Nephron progenitor cell (in vitro differentiated cells): Measurements from ENCODE around the gene KCNQ1.

Experiments
- DNase-seq: peaks from one replicate; pipeline ENCODE4 v3.0.0; 2021
- H3K27ac Mint-ChIP-seq: 2 replicates; pipeline ENCODE4 v1.8.0; 2021; ENCODE audit warnings: mild to moderate bottlenecking, moderate library complexity, mixed read lengths
- H3K27me3 Mint-ChIP-seq: 2 replicates; pipeline ENCODE4 v1.8.0; 2021; ENCODE audit warnings: mild to moderate bottlenecking, low read depth, mixed read lengths; ENCODE audit not compliant: poor library complexity
- H3K36me3 Mint-ChIP-seq: 2 replicates; pipeline ENCODE4 v1.8.0; 2021; ENCODE audit warnings: low read depth, mixed read lengths
- H3K4me1 Mint-ChIP-seq: 2 replicates; pipeline ENCODE4 v1.8.0; 2021; ENCODE audit warnings: mixed read lengths
- H3K4me3 Mint-ChIP-seq: 2 replicates; pipeline ENCODE4 v1.8.0; 2021; ENCODE audit warnings: mild to moderate bottlenecking, moderate library complexity, mixed read lengths
- H3K9me3 Mint-ChIP-seq: 2 replicates; pipeline ENCODE4 v1.8.0; 2021; ENCODE audit warnings: mild to moderate bottlenecking, moderate library complexity, mixed read lengths
- TF ChIP-seq, protein P1 (sequence below): fragments of 200-600 bp; sonication (generic); IDR thresholded peaks from 2 replicates; pipeline ENCODE4 v1.5.0; 2021; ENCODE audit warnings: antibody characterized with exemption

KCNQ1 gene

DNA sequence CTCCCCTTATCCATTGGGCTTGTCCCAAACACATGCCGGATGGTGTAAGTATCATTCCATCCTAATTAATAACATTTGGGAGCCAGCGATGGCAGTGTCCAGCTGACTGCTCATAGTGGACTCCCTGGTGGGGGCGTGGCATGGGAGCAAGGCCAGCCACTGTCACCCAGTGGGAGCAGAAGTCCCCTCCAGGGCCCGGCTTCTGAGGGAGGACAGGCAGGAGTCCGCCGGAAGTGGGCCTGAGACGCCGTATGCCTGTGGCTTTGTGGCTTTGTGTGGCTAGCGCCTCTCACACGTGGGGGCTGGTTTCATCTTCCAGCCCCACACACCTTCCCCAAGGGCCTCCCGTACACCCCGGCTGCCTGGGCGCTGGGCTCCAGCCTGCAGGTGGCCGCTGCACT lies 124.5 kb downstream of the KCNQ1 start:
- Mint-ChIP-seq H3K9me3 (no peaks in the 10 kb centered on the region), H3K4me1 (peaks cover 15% of the 10 kb centered on the region), H3K36me3 (no peaks in the 10 kb centered on the region), H3K27me3 (no peaks in the 10 kb centered on the region), H3K4me3 (no peak overlapping the region), H3K27ac (no peak overlapping the region)
- no peak for DNase-seq
- TF ChIP-seq, protein P1, sequence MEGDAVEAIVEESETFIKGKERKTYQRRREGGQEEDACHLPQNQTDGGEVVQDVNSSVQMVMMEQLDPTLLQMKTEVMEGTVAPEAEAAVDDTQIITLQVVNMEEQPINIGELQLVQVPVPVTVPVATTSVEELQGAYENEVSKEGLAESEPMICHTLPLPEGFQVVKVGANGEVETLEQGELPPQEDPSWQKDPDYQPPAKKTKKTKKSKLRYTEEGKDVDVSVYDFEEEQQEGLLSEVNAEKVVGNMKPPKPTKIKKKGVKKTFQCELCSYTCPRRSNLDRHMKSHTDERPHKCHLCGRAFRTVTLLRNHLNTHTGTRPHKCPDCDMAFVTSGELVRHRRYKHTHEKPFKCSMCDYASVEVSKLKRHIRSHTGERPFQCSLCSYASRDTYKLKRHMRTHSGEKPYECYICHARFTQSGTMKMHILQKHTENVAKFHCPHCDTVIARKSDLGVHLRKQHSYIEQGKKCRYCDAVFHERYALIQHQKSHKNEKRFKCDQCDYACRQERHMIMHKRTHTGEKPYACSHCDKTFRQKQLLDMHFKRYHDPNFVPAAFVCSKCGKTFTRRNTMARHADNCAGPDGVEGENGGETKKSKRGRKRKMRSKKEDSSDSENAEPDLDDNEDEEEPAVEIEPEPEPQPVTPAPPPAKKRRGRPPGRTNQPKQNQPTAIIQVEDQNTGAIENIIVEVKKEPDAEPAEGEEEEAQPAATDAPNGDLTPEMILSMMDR = no peak

GRCh38 chr11:2569731-2570210 lies 125.0 kb downstream of the KCNQ1 start:
- TF ChIP-seq, protein P1 = no peak
- H3K4me3 Mint-ChIP-seq = no peak overlapping the region
- H3K27ac Mint-ChIP-seq = no peak overlapping the region
- no peaks in the 10 kb centered on the region for H3K36me3 Mint-ChIP-seq
- no peaks in the 10 kb centered on the region for H3K9me3 Mint-ChIP-seq
- H3K27me3 Mint-ChIP-seq = no peaks in the 10 kb centered on the region
- peaks cover 12% of the 10 kb centered on the region for H3K4me1 Mint-ChIP-seq
- DNase-seq = no peak

DNA sequence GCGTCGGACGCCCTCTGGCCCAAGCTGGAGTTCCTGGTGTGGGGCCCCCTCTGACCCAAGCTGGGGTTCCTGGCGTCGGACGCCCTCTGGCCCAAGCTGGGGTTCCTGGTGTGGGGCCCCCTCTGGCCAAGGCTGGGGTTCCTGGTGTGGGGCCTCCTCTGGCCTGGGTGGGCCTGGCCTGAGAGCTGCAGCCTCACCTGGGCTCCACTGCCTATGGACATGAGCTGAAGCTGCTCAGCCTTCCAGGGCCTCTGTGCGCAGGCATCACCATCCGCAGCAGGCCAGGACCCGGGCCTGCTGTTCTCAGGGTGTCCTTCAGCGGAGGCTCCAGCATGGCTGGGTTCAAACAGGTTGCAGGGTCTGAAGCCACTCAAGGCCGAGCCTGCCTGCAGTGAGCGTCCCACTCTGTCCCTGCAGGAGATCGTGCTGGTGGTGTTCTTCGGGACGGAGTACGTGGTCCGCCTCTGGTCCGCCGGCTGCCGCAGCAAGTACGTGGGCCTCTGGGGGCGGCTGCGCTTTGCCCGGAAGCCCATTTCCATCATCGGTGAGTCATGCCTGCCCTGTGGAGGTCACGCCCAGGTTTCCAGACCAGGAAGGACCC lies 125.5 kb downstream of the KCNQ1 start:
- no peaks in the 10 kb centered on the region for H3K9me3 Mint-ChIP-seq
- TF ChIP-seq, protein P1 = no peak
- peaks cover 7% of the 10 kb centered on the region for H3K4me1 Mint-ChIP-seq
- no peaks in the 10 kb centered on the region for H3K27me3 Mint-ChIP-seq
- DNase-seq = no peak
- H3K27ac Mint-ChIP-seq = no peak overlapping the region
- no peaks in the 10 kb centered on the region for H3K36me3 Mint-ChIP-seq
- H3K4me3 Mint-ChIP-seq = no peak overlapping the region

- DNase-seq = no peak
- H3K4me1 Mint-ChIP-seq = peaks cover 10% of the 10 kb centered on the region
- no peak overlapping the region for H3K27ac Mint-ChIP-seq
- no peaks in the 10 kb centered on the region for H3K36me3 Mint-ChIP-seq
- no peaks in the 10 kb centered on the region for H3K9me3 Mint-ChIP-seq
- H3K27me3 Mint-ChIP-seq = no peaks in the 10 kb centered on the region
- H3K4me3 Mint-ChIP-seq = no peak overlapping the region
- TF ChIP-seq, protein P1 = no peak
These were observed 126.2 kb downstream of the KCNQ1 start for GRCh38 chr11:2570841-2571597.

DNA sequence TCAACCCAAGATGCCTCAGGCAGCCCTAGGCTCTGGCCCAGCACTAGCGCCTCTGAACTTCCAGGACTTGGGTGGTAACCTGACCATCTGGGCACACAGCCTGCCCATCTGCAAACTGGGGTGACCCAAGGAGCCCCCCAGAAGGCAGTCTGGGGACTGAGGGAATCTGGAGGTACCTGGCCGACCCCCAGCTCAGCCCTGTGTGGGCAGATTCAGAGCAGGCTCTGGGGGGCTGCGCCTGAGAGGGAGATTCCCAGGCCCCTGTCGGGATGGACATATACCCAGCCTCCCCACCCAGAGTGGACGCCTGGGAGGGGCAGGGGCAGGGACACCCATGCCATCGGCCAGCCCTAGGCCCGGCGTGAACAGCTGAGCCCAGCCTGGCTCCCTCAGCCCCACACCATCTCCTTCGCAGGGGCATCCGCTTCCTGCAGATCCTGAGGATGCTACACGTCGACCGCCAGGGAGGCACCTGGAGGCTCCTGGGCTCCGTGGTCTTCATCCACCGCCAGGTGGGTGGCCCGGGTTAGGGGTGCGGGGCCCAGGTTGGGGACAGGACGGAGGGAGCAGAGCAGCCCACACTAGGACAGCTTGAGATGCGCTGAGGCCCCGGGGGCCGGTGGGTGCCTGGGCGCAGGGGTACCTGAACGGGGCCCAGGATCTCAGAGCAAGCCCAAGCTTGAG lies 126.9 kb downstream of the KCNQ1 start:
- DNase-seq = no peak
- no peak overlapping the region for H3K27ac Mint-ChIP-seq
- no peaks in the 10 kb centered on the region for H3K27me3 Mint-ChIP-seq
- TF ChIP-seq, protein P1 = no peak
- H3K4me3 Mint-ChIP-seq = no peak overlapping the region
- no peaks in the 10 kb centered on the region for H3K9me3 Mint-ChIP-seq
- H3K36me3 Mint-ChIP-seq = no peaks in the 10 kb centered on the region
- peaks cover 9% of the 10 kb centered on the region for H3K4me1 Mint-ChIP-seq
